ENCODE data around the gene CPZ. TPM values are rescaled to one million over a fixed set of nuclear protein-coding genes. Genes with fewer than 3 reads are reported as not detected.
A peak's percentile ranks its signal among the peaks of the same experiment; 100 is the strongest.

The CPZ gene
- total RNA-seq, 1 donor from 2014 or later = 0.27 TPM

DNA sequence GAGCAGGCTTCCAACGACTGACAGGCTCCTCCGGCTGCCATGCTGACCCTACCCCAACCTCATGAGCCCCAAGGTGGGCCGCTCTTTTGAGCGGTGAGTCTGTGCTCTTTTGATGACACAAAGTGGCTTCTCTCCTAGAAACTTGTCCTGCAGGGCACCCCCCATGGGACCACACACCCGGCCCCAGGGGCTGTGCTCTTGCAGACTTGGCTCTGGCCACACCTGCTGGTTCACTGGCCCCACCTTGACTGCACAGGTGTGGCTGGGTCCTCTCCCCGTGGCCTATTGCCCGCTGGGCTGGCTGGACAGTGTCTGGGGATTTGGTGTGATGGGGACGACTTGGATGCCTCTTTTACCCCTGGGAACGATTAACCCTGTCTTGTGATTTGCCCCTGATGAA lies 1.5 kb upstream of the CPZ start:
- H3K4me3 Mint-ChIP-seq (ENCODE audit: unreplicated experiment) = no peak overlapping the region
- H3K36me3 Mint-ChIP-seq (ENCODE audit: unreplicated experiment) = no peaks in the 10 kb centered on the region
- peaks cover 15% of the 10 kb centered on the region for H3K27me3 Mint-ChIP-seq (ENCODE audit: unreplicated experiment)
- TF ChIP-seq CTCF (IDR thresholded peaks at IDR 0.05; ENCODE audit: partially characterized antibody, unreplicated experiment) = no peak
- H3K9me3 Mint-ChIP-seq (ENCODE audit: unreplicated experiment) = peaks cover 3% of the 10 kb centered on the region
- peaks cover 15% of the 10 kb centered on the region for H3K4me1 Mint-ChIP-seq (ENCODE audit: low read depth, unreplicated experiment)
- H3K27ac Mint-ChIP-seq (ENCODE audit: unreplicated experiment) = no peak overlapping the region
- DNase-seq = peak; percentile 5

DNA sequence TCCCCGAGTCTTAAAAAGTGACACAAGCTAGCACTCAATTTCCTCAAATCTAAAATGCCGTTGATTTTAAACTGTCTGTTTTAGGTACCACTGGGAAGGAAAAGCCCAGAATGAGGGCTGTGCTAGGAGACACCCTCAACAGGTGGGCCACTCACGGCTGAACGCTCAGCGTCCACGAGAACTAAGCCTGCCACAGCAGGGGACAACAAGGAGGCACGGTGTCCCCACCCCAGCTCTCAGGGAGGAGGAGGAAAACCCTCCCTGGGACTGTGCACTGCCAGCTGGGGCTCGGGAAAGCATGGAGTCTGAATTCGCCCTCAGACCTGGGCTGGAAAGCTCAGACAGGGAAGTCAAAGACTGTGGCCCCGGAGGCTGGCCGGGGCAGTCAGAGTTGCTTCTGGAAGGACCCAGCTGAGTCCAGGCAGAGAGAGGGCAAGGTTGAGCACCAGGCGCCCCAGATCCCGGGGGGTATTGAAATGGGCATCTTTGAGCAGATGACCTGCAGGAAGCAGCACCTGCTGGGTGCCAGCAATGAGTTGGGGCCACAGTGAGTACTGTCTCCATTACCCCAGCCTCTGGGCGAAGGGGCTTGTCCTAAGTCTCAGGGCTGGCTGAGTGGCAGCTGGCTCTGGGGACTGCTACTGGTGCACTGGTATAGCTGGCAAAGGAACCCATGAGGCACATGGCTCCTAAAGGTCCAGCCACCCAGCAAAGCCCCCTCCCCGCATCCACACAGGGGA lies 769 bp upstream of the CPZ start:
- Mint-ChIP-seq H3K27ac (ENCODE audit: unreplicated experiment) (no peak overlapping the region), H3K36me3 (ENCODE audit: unreplicated experiment) (no peaks in the 10 kb centered on the region), H3K4me3 (ENCODE audit: unreplicated experiment) (no peak overlapping the region)

GRCh38 chr4:8593264-8594096 lies 915 bp downstream of the CPZ start:
- Mint-ChIP-seq H3K4me1 (ENCODE audit: low read depth, unreplicated experiment) (peaks cover 11% of the 10 kb centered on the region), H3K36me3 (ENCODE audit: unreplicated experiment) (no peaks in the 10 kb centered on the region), H3K4me3 (ENCODE audit: unreplicated experiment) (no peak overlapping the region), H3K27ac (ENCODE audit: unreplicated experiment) (no peak overlapping the region), H3K27me3 (ENCODE audit: unreplicated experiment) (peaks cover 10% of the 10 kb centered on the region), H3K9me3 (ENCODE audit: unreplicated experiment) (peaks cover 3% of the 10 kb centered on the region)
- TF ChIP-seq CTCF (IDR thresholded peaks at IDR 0.05; ENCODE audit: partially characterized antibody, unreplicated experiment) = no peak
- DNase-seq = no peak

More for the DNA sequence above, 769 bp upstream of the CPZ start:
- peaks cover 11% of the 10 kb centered on the region for H3K4me1 Mint-ChIP-seq (ENCODE audit: low read depth, unreplicated experiment)
- H3K27me3 Mint-ChIP-seq (ENCODE audit: unreplicated experiment) = peaks cover 10% of the 10 kb centered on the region
- DNase-seq = peak; percentile 12
- no peak for TF ChIP-seq CTCF (IDR thresholded peaks at IDR 0.05; ENCODE audit: partially characterized antibody, unreplicated experiment)
- H3K9me3 Mint-ChIP-seq (ENCODE audit: unreplicated experiment) = peaks cover 3% of the 10 kb centered on the region

DNA sequence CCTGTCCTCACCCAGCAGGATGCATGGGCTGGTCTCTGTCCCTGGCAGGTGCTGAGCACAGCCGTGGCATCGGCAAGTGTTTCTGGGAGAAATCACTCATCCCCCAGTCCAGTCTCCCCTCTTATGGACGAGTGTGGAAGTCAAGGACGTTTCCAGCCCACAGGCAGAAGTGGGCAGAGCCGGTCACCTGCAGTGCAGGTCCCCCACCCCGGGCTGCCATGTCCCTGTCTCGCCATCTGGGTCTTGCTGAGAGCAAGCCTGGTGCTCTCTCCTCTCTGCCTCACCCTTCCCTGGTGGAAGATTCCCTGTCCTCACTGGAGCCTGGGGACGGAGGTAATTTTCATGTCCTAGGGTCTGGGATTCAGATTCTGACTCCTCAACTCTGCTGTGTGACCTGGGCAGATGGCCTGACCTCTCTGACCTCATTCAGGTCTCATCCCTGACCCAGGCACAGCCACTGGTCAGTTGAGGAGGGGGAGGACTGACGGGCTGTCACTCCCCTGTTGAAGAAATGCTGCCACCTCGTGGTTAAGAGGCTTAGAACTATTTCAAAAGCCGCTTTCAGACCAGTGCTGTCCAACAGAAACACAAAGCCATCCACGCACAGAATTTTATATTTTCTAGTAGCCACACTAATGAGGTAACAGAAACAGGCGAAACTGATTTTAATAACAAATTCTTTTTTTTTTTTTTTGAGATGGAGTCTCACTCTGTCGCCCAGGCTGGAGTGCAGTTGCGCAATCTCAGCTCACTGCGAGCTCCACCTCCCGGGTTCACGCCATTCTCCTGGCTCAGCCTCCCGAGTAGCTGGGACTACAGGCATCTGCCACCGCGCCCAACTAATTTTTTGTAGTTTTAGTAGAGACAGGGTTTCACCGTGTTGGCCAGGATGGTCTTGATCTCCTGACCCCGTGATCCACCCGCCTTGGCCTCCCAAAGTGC lies 1.8 kb downstream of the CPZ start:
- H3K4me3 Mint-ChIP-seq (ENCODE audit: unreplicated experiment) = no peak overlapping the region
- H3K36me3 Mint-ChIP-seq (ENCODE audit: unreplicated experiment) = no peaks in the 10 kb centered on the region
- H3K27ac Mint-ChIP-seq (ENCODE audit: unreplicated experiment) = no peak overlapping the region
- DNase-seq = peak; percentile 68
- H3K4me1 Mint-ChIP-seq (ENCODE audit: low read depth, unreplicated experiment) = peaks cover 11% of the 10 kb centered on the region
- H3K27me3 Mint-ChIP-seq (ENCODE audit: unreplicated experiment) = peaks cover 10% of the 10 kb centered on the region
- peaks cover 3% of the 10 kb centered on the region for H3K9me3 Mint-ChIP-seq (ENCODE audit: unreplicated experiment)
- TF ChIP-seq CTCF (IDR thresholded peaks at IDR 0.05; ENCODE audit: partially characterized antibody, unreplicated experiment) = peak; percentile 72
